SK-N-SH treated with all-trans-retinoic acid at 6 μM for 48 hours (cell line): ENCODE results near the gene CBLN3.

Source experiments
- ARNTL ChIP-seq: fragments of 450-650 bp; formaldehyde crosslinking; IDR thresholded peaks from 2 replicates; pipeline ENCODE4 v1.5.0; 2020; ENCODE audit warnings: low read depth, mild to moderate bottlenecking, moderate library complexity, borderline replicate concordance
- CSDC2 ChIP-seq: fragments of 250-450 bp; sonication (Bioruptor Pico); IDR thresholded peaks from 2 replicates; pipeline ENCODE4 v1.5.0; 2020; ENCODE audit warnings: mild to moderate bottlenecking, moderate library complexity
- RARB ChIP-seq: fragments of 250-450 bp; sonication (Bioruptor Pico); IDR thresholded peaks from 2 replicates; pipeline ENCODE4 v1.8.0; 2021; ENCODE audit warnings: mild to moderate bottlenecking, moderate library complexity
- ZNF8 ChIP-seq: fragments of 450-650 bp; formaldehyde crosslinking; IDR thresholded peaks from 2 replicates; pipeline ENCODE4 v1.5.0; 2020; ENCODE audit warnings: mild to moderate bottlenecking, moderate library complexity
- TF ChIP-seq, protein P1 (sequence below): fragments of 250-450 bp; sonication (Bioruptor Pico); IDR thresholded peaks from 2 replicates; pipeline ENCODE4 v1.5.1; 2021; ENCODE audit warnings: mild to moderate bottlenecking, moderate library complexity
- TF ChIP-seq, protein P2 (sequence below): fragments of 250-450 bp; sonication (Bioruptor Pico); IDR thresholded peaks from 2 replicates; pipeline ENCODE4 v1.8.0; 2020; ENCODE audit warnings: mild to moderate bottlenecking, moderate library complexity, borderline replicate concordance
- TF ChIP-seq, protein P3 (sequence below): fragments of 250-450 bp; sonication (Bioruptor Pico); IDR thresholded peaks from 2 replicates; pipeline ENCODE4 v1.5.1; 2020; ENCODE audit warnings: low read depth, mild to moderate bottlenecking, moderate library complexity

DNA sequence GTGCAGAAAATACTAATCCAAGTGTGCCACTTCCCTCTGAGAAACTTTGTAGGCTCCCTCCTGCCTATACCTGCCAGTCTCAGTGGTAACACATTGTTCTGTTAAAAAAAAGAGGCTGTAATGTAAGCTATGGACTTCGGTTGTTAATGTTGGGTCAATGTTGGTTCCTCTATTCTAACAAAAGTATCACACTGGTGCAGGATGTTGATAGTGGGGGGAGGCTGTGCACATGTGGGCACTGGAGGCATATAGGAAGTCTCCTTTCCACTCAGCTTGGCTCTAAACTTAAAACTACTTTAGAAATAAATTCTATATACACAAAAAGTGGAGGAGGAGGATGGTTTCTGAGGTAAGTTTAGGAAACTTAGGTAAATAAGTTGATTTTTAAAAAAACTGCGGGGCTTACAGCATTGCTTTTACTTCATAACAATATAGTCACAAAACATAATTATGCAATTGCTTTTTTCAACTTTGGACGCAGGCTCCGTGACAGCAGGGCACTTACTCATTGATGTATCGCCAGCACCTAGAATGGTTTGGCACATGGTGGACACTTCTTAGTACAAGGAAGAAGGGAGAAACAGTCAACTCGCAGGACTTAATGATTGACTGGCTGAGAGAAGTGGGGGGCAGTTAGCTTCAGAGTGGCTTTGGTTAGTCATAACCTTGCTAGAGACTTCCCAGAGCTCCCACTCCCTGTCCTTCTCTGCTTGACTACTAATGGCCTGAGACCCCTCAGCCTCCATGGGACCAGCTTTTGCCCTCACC lies 38.6 kb downstream of the CBLN3 start:
- TF ChIP-seq RARB (CRISPR knock-in tag) (no peak), ZNF8 (CRISPR knock-in tag) (no peak), ARNTL (CRISPR knock-in tag) (no peak), CSDC2 (CRISPR knock-in tag) (no peak)
- TF ChIP-seq, protein P1, sequence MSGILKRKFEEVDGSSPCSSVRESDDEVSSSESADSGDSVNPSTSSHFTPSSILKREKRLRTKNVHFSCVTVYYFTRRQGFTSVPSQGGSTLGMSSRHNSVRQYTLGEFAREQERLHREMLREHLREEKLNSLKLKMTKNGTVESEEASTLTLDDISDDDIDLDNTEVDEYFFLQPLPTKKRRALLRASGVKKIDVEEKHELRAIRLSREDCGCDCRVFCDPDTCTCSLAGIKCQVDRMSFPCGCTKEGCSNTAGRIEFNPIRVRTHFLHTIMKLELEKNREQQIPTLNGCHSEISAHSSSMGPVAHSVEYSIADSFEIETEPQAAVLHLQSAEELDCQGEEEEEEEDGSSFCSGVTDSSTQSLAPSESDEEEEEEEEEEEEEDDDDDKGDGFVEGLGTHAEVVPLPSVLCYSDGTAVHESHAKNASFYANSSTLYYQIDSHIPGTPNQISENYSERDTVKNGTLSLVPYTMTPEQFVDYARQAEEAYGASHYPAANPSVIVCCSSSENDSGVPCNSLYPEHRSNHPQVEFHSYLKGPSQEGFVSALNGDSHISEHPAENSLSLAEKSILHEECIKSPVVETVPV (CRISPR knock-in tag), result no peak
- TF ChIP-seq, protein P2, sequence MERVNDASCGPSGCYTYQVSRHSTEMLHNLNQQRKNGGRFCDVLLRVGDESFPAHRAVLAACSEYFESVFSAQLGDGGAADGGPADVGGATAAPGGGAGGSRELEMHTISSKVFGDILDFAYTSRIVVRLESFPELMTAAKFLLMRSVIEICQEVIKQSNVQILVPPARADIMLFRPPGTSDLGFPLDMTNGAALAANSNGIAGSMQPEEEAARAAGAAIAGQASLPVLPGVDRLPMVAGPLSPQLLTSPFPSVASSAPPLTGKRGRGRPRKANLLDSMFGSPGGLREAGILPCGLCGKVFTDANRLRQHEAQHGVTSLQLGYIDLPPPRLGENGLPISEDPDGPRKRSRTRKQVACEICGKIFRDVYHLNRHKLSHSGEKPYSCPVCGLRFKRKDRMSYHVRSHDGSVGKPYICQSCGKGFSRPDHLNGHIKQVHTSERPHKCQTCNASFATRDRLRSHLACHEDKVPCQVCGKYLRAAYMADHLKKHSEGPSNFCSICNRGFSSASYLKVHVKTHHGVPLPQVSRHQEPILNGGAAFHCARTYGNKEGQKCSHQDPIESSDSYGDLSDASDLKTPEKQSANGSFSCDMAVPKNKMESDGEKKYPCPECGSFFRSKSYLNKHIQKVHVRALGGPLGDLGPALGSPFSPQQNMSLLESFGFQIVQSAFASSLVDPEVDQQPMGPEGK (CRISPR knock-in tag), result no peak
- TF ChIP-seq, protein P3, sequence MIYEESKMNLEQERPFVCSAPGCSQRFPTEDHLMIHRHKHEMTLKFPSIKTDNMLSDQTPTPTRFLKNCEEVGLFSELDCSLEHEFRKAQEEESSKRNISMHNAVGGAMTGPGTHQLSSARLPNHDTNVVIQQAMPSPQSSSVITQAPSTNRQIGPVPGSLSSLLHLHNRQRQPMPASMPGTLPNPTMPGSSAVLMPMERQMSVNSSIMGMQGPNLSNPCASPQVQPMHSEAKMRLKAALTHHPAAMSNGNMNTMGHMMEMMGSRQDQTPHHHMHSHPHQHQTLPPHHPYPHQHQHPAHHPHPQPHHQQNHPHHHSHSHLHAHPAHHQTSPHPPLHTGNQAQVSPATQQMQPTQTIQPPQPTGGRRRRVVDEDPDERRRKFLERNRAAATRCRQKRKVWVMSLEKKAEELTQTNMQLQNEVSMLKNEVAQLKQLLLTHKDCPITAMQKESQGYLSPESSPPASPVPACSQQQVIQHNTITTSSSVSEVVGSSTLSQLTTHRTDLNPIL, result no peak
